Fibroblast of lung (primary cell): ENCODE measurements around the gene GYPC. TPM values are rescaled to one million over a fixed set of nuclear protein-coding genes. Genes with fewer than 3 reads are reported as not detected.
"Not testable (repeated sequence)": the region's sequence is repeated elsewhere in the genome, so short reads cannot be mapped to it uniquely, and the experiment has no call there.

Experiments used
- DNase-seq, 2 donors: peaks; one replicate each; pipeline versions ENCODE4 v3.0.0 to v3.0.0-alpha.2; 2010; ENCODE audit warnings: low read depth in 2 of 2
- H2AFZ ChIP-seq: 2 replicates; pipeline ENCODE4 v1.5.1; 2012; ENCODE audit warnings: low read length, control low read depth, inconsistent platforms
- H3K27ac ChIP-seq: 2 replicates; pipeline ENCODE4 v1.5.1; 2011; ENCODE audit warnings: low read length, control low read depth; ENCODE audit not compliant: insufficient read depth
- H3K27me3 ChIP-seq: 2 replicates; pipeline ENCODE4 v1.5.1; 2011; ENCODE audit warnings: mild to moderate bottlenecking, low read length; ENCODE audit not compliant: control insufficient read depth, insufficient read depth
- H3K36me3 ChIP-seq: 2 replicates; pipeline ENCODE4 v1.5.1; 2011; ENCODE audit warnings: low read length; ENCODE audit not compliant: control insufficient read depth, insufficient read depth
- H3K4me1 ChIP-seq: 2 replicates; pipeline ENCODE4 v1.5.1; 2011; ENCODE audit warnings: low read length; ENCODE audit not compliant: control insufficient read depth, insufficient read depth; ENCODE audit errors: extremely low read depth
- H3K4me2 ChIP-seq: 2 replicates; pipeline ENCODE4 v1.5.1; 2011; ENCODE audit warnings: low read length, control low read depth; ENCODE audit not compliant: insufficient read depth; ENCODE audit errors: extremely low read depth
- H3K4me3 ChIP-seq, 4 experiments: fragments of 200-600 bp in 1 of 4; sonication (generic) in 1 of 4; replicated peaks in 1 of 4; 2 replicates each; pipeline ENCODE4 v1.5.1; 2011 to 2016; ENCODE audit warnings: low read length in 4 of 4, low read depth in 3 of 4, mild to moderate bottlenecking in 3 of 4, control low read depth in 2 of 4, inconsistent platforms in 1 of 4, mixed read lengths in 1 of 4; ENCODE audit not compliant: insufficient read depth in 1 of 4; ENCODE audit errors: control extremely low read depth in 1 of 4
- H3K79me2 ChIP-seq: 2 replicates; pipeline ENCODE4 v1.5.1; 2012; ENCODE audit warnings: mild to moderate bottlenecking, low read length, inconsistent platforms; ENCODE audit not compliant: control insufficient read depth, insufficient read depth
- H3K9ac ChIP-seq: 2 replicates; pipeline ENCODE4 v1.5.1; 2011; ENCODE audit warnings: mild to moderate bottlenecking, low read length, control low read depth; ENCODE audit not compliant: insufficient read depth
- H3K9me3 ChIP-seq: 2 replicates; pipeline ENCODE4 v1.5.1; 2012; ENCODE audit warnings: low read depth, low read length; ENCODE audit not compliant: control insufficient read depth, insufficient read depth
- H4K20me1 ChIP-seq: 2 replicates; pipeline ENCODE4 v1.5.1; 2011; ENCODE audit warnings: low read length; ENCODE audit not compliant: control insufficient read depth, insufficient read depth; ENCODE audit errors: extremely low read depth
- EZH2 ChIP-seq: IDR thresholded peaks from 2 replicates; pipeline ENCODE4 v1.5.1; 2012; ENCODE audit warnings: low read length, control low read depth, mild to moderate bottlenecking; ENCODE audit errors: missing control alignments
- polyA plus RNA-seq, 2 donors: library from polyadenylated mRNA; depleted of rRNA in 1 of 2; stranded (reverse) in 1 of 2; unstranded in 1 of 2; fragments of >200 nt; gene quantifications; 2 replicates each; pipeline ENCODE4 v1.2.1, GENCODE V29; 2011 to 2012; ENCODE audit warnings: missing spikeins in 1 of 2
- total RNA-seq: library from RNA; depleted of rRNA; stranded (reverse); fragments of >200 nt; gene quantifications from 2 replicates; pipeline ENCODE4 v1.2.1, GENCODE V29; 2014
- TF ChIP-seq, protein P1 (sequence below), 2 donors: IDR thresholded peaks in 1 of 2; conservative IDR thresholded peaks in 1 of 2; 1 replicate in 1 of 2; 2 replicates in 1 of 2; pipeline ENCODE4 v1.5.1; 2011 to 2012; ENCODE audit warnings: low read length in 2 of 2, control low read depth in 1 of 2, inconsistent platforms in 1 of 2, low read depth in 1 of 2, mild to moderate bottlenecking in 1 of 2

Gene GYPC
- total and polyA plus RNA-seq, 2 donors (not counting 1 experiment from before 2014, with no cell fraction given): 135 to 167 TPM

DNA sequence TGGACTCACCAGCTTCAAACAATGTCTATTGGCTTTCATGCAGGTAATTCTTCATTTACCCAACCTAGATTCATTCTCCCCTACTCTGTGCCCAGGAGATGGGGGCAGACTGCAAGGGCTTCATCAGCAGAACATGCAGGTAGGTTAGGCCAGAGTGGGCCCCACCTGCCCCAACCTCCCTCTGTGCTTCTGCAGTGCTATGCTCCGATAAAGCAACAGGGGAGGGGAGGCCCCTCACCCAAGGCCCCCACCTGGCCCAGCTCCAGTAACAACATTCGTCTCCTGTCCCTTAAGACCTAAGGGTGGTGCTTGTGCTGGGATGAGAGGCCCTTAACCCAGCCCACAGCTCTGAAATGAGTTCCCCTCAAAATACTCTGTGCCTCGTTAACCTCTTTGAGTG, 16.7 kb upstream of the GYPC start:
- TF ChIP-seq, protein P1, sequence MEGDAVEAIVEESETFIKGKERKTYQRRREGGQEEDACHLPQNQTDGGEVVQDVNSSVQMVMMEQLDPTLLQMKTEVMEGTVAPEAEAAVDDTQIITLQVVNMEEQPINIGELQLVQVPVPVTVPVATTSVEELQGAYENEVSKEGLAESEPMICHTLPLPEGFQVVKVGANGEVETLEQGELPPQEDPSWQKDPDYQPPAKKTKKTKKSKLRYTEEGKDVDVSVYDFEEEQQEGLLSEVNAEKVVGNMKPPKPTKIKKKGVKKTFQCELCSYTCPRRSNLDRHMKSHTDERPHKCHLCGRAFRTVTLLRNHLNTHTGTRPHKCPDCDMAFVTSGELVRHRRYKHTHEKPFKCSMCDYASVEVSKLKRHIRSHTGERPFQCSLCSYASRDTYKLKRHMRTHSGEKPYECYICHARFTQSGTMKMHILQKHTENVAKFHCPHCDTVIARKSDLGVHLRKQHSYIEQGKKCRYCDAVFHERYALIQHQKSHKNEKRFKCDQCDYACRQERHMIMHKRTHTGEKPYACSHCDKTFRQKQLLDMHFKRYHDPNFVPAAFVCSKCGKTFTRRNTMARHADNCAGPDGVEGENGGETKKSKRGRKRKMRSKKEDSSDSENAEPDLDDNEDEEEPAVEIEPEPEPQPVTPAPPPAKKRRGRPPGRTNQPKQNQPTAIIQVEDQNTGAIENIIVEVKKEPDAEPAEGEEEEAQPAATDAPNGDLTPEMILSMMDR (conservative IDR thresholded peaks at IDR 0.05 in 1 of 2, IDR thresholded peaks at IDR 0.05 in 1 of 2; ENCODE audit: low read depth in 1 of 2, low read length in 2 of 2): no peak
- TF ChIP-seq EZH2: no peak
- no peaks in the 10 kb centered on the region for H4K20me1 ChIP-seq
- H3K4me3 ChIP-seq: no peak overlapping the region
- no peak overlapping the region for H3K27ac ChIP-seq
- no peaks in the 10 kb centered on the region for H3K4me1 ChIP-seq
- H3K27me3 ChIP-seq: no peaks in the 10 kb centered on the region
- no peaks in the 10 kb centered on the region for H3K36me3 ChIP-seq
- no peak for DNase-seq
- H3K79me2 ChIP-seq: no peaks in the 10 kb centered on the region
- no peak overlapping the region for H3K4me2 ChIP-seq
- H3K9me3 ChIP-seq: no peaks in the 10 kb centered on the region
- no peak overlapping the region for H3K9ac ChIP-seq
- no peak overlapping the region for H2AFZ ChIP-seq

DNA sequence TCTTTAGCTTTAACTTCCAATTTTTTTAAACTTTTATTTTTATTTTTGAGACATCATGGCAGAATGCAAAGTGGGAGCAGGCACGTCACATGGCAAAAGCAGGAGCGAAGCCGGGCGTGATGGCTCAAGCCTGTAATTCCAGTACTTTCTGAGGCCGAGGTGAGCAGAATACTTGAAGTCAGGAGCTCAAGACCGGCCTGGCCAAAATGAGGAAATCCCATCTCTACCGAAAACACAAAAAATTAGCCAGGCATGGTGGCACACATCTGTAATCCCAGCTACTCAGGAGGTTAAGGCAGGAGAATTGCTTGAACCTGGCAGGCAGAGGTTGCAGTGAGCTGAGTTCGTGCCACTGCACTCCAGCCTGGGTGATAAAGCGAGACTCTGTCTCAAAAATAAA, 14.7 kb upstream of the GYPC start:
- H3K27me3 ChIP-seq, H3K4me3 ChIP-seq, H4K20me1 ChIP-seq, H3K4me2 ChIP-seq, H3K36me3 ChIP-seq, H3K27ac ChIP-seq, DNase-seq, H3K4me1 ChIP-seq, H2AFZ ChIP-seq, H3K9ac ChIP-seq, H3K79me2 ChIP-seq, H3K9me3 ChIP-seq: not testable (repeated sequence)

- no peak for DNase-seq
- Histone ChIP-seq H2AFZ (no peak overlapping the region), H3K9me3 (no peaks in the 10 kb centered on the region), H3K27ac (no peak overlapping the region), H3K36me3 (no peaks in the 10 kb centered on the region), H3K4me1 (no peaks in the 10 kb centered on the region), H3K27me3 (no peaks in the 10 kb centered on the region), H3K9ac (no peak overlapping the region), H3K4me3 (no peak overlapping the region), H3K79me2 (no peaks in the 10 kb centered on the region), H4K20me1 (no peaks in the 10 kb centered on the region), H3K4me2 (no peak overlapping the region)
- TF ChIP-seq, protein P1 (conservative IDR thresholded peaks at IDR 0.05 in 1 of 2, IDR thresholded peaks at IDR 0.05 in 1 of 2; ENCODE audit: low read depth in 1 of 2, low read length in 2 of 2): no peak
- no peak for TF ChIP-seq EZH2
Observed at GRCh38 chr2:126642031-126642430, 13.9 kb upstream of the GYPC start.
